ENCODE data around the gene NYAP2. TPM values are rescaled to one million over a fixed set of nuclear protein-coding genes. Genes with fewer than 3 reads are reported as not detected.

Gene NYAP2
- total RNA-seq, 1 donor from 2014 or later, result not detected

- no peak for TF ChIP-seq CTCF (IDR thresholded peaks at IDR 0.05; ENCODE audit: borderline replicate concordance)
- no peaks in the 10 kb centered on the region for H3K9me3 ChIP-seq (replicated peaks)
- intact Hi-C loops (cut with micrococcal nuclease), result no loop called here
- no peak overlapping the region for H3K4me3 ChIP-seq
- no peak for DNase-seq
- no peaks in the 10 kb centered on the region for H3K27me3 ChIP-seq (ENCODE audit: low read depth)
- no peaks in the 10 kb centered on the region for H3K4me1 ChIP-seq
- no peak overlapping the region for H3K27ac ChIP-seq (replicated peaks)
- H3K36me3 ChIP-seq, result no peaks in the 10 kb centered on the region
These were observed 58.0 kb downstream of the NYAP2 start for GRCh38 chr2:225457482-225457881.

- no peaks in the 10 kb centered on the region for H3K36me3 ChIP-seq
- no peak for TF ChIP-seq CTCF (IDR thresholded peaks at IDR 0.05; ENCODE audit: borderline replicate concordance)
- no peak for DNase-seq
- no peaks in the 10 kb centered on the region for H3K9me3 ChIP-seq (replicated peaks)
- H3K27me3 ChIP-seq (ENCODE audit: low read depth), result no peaks in the 10 kb centered on the region
- no peak overlapping the region for H3K4me3 ChIP-seq
- H3K4me1 ChIP-seq, result no peaks in the 10 kb centered on the region
- H3K27ac ChIP-seq (replicated peaks), result no peak overlapping the region
- intact Hi-C loops (cut with micrococcal nuclease), result no loop called here
These were observed 59.1 kb downstream of the NYAP2 start for GRCh38 chr2:225458431-225459117.

GRCh38 chr2:225462417-225462816 is 62.9 kb downstream of the NYAP2 start:
- no peak for DNase-seq
- no peaks in the 10 kb centered on the region for H3K9me3 ChIP-seq (replicated peaks)
- TF ChIP-seq CTCF (IDR thresholded peaks at IDR 0.05; ENCODE audit: borderline replicate concordance), result no peak
- H3K36me3 ChIP-seq, result no peaks in the 10 kb centered on the region
- intact Hi-C loops (cut with micrococcal nuclease), result no loop called here
- no peak overlapping the region for H3K4me3 ChIP-seq
- H3K27me3 ChIP-seq (ENCODE audit: low read depth), result no peaks in the 10 kb centered on the region
- no peaks in the 10 kb centered on the region for H3K4me1 ChIP-seq
- no peak overlapping the region for H3K27ac ChIP-seq (replicated peaks)

- intact Hi-C loops (cut with micrococcal nuclease), result no loop called here
- H3K27me3 ChIP-seq (ENCODE audit: low read depth), result no peaks in the 10 kb centered on the region
- DNase-seq, result no peak
- no peak overlapping the region for H3K27ac ChIP-seq (replicated peaks)
- no peak overlapping the region for H3K4me3 ChIP-seq
- no peak for TF ChIP-seq CTCF (IDR thresholded peaks at IDR 0.05; ENCODE audit: borderline replicate concordance)
- no peaks in the 10 kb centered on the region for H3K9me3 ChIP-seq (replicated peaks)
- H3K4me1 ChIP-seq, result no peaks in the 10 kb centered on the region
- H3K36me3 ChIP-seq, result no peaks in the 10 kb centered on the region
These were observed 63.4 kb downstream of the NYAP2 start for GRCh38 chr2:225462945-225463344.

GRCh38 chr2:225463449-225463848 is 63.9 kb downstream of the NYAP2 start:
- no peaks in the 10 kb centered on the region for H3K27me3 ChIP-seq (ENCODE audit: low read depth)
- H3K4me1 ChIP-seq, result no peaks in the 10 kb centered on the region
- no peak overlapping the region for H3K4me3 ChIP-seq
- DNase-seq, result no peak
- no peak for TF ChIP-seq CTCF (IDR thresholded peaks at IDR 0.05; ENCODE audit: borderline replicate concordance)
- no peaks in the 10 kb centered on the region for H3K36me3 ChIP-seq
- H3K27ac ChIP-seq (replicated peaks), result no peak overlapping the region
- no peaks in the 10 kb centered on the region for H3K9me3 ChIP-seq (replicated peaks)
- intact Hi-C loops (cut with micrococcal nuclease), result no loop called here
